SK-N-SH (cell line): ENCODE measurements around the gene EEFSEC. TPM values are rescaled to one million over a fixed set of nuclear protein-coding genes. Genes with fewer than 3 reads are reported as not detected.

ENCODE experiments used
- CTCF ChIA-PET: fragments of 300-600, 350-600 bp; formaldehyde crosslinking; extraction: SDS; loops from one replicate; lab custom pipeline; 2021; lab: Yijun Ruan, JAX
- POLR2A ChIA-PET: fragments of 350-600 bp; sonication (Branson Sonifier 250); formaldehyde crosslinking; extraction: SDS; loops from one replicate; lab custom pipeline; 2020; ENCODE audit warnings: antibody characterized with exemption, inconsistent platforms; lab: Yijun Ruan, JAX
- DNase-seq: peaks from one replicate; pipeline ENCODE4 v3.0.0; 2012
- H2AFZ ChIP-seq: fragments of 200-600 bp; sonication (generic); 2 replicates; pipeline ENCODE4 v1.8.1; 2016; ENCODE audit warnings: antibody characterized with exemption, mild to moderate bottlenecking, low read depth
- H3F3A ChIP-seq: fragments of 200-600 bp; sonication (generic); replicated peaks from 2 replicates; pipeline ENCODE3; 2016; ENCODE audit warnings: antibody characterized with exemption, mild to moderate bottlenecking; ENCODE audit not compliant: insufficient read depth
- H3K27ac ChIP-seq, 2 experiments: fragments of 200-500 bp in 1 of 2; fragments of 200-600 bp in 1 of 2; sonication (Bioruptor generic) in 1 of 2; sonication (generic), shearing (Covaris generic) in 1 of 2; 2 replicates each; pipeline versions ENCODE4 v1.5.1 to v1.6.1; 2014 to 2016; ENCODE audit warnings: low read depth in 2 of 2, inconsistent platforms in 1 of 2, low read length in 1 of 2, mild to moderate bottlenecking in 1 of 2, mixed read lengths in 1 of 2
- H3K27me3 ChIP-seq: fragments of 200-600 bp; sonication (generic), shearing (Covaris generic); 2 replicates; pipeline ENCODE4 v1.6.1; 2016; ENCODE audit warnings: mixed run types; ENCODE audit not compliant: insufficient read depth
- H3K36me3 ChIP-seq, 2 experiments: fragments of 200-500 bp in 1 of 2; fragments of 200-600 bp in 1 of 2; sonication (Bioruptor generic) in 1 of 2; sonication (generic) in 1 of 2; replicated peaks in 1 of 2; 2 replicates each; pipeline versions ENCODE3 to v1.5.1; 2014 to 2016; ENCODE audit warnings: low read length in 1 of 2, mild to moderate bottlenecking in 1 of 2; ENCODE audit not compliant: insufficient read depth in 2 of 2, control insufficient read depth in 1 of 2
- H3K4me1 ChIP-seq, 2 experiments: fragments of 200-500 bp in 1 of 2; fragments of 200-600 bp in 1 of 2; sonication (Bioruptor generic) in 1 of 2; sonication (generic), shearing (Covaris generic) in 1 of 2; 2 replicates each; pipeline versions ENCODE4 v1.5.1 to v1.6.1; 2014 to 2016; ENCODE audit warnings: low read depth in 1 of 2, low read length in 1 of 2, mixed run types in 1 of 2; ENCODE audit not compliant: insufficient read depth in 2 of 2, control insufficient read depth in 1 of 2
- H3K4me2 ChIP-seq: fragments of 200-600 bp; sonication (generic), shearing (Covaris generic); 2 replicates; pipeline ENCODE4 v1.6.1; 2017; ENCODE audit warnings: mixed run types
- H3K4me3 ChIP-seq, 2 experiments: fragments of 200-500 bp in 1 of 2; fragments of 200-600 bp in 1 of 2; sonication (Bioruptor generic) in 1 of 2; sonication (generic), shearing (Covaris generic) in 1 of 2; 2 replicates each; pipeline versions ENCODE4 v1.5.1 to v1.8.1; 2014 to 2016; ENCODE audit warnings: low read depth in 2 of 2, inconsistent platforms in 1 of 2, low read length in 1 of 2, mild to moderate bottlenecking in 1 of 2, mixed read lengths in 1 of 2, moderate library complexity in 1 of 2
- H3K79me2 ChIP-seq: fragments of 200-600 bp; sonication (generic); 2 replicates; pipeline ENCODE4 v1.8.1; 2017; ENCODE audit warnings: mild to moderate bottlenecking; ENCODE audit not compliant: insufficient read depth
- H3K9ac ChIP-seq: fragments of 200-600 bp; sonication (generic); 2 replicates; pipeline ENCODE4 v1.6.1; 2017; ENCODE audit warnings: mixed run types
- H3K9me2 ChIP-seq: fragments of 200-600 bp; sonication (generic); 2 replicates; pipeline ENCODE4 v1.6.1; 2017; ENCODE audit warnings: mixed run types
- H3K9me3 ChIP-seq: fragments of 200-600 bp; sonication (generic); 2 replicates; pipeline ENCODE4 v1.6.1; 2017; ENCODE audit warnings: mixed run types, mild to moderate bottlenecking, moderate library complexity
- H4K20me1 ChIP-seq: fragments of 200-600 bp; sonication (generic); 2 replicates; pipeline ENCODE4 v1.6.1; 2017; ENCODE audit warnings: mild to moderate bottlenecking, mixed run types; ENCODE audit not compliant: insufficient read depth
- ELF1 ChIP-seq: IDR thresholded peaks from 2 replicates; pipeline ENCODE4 v1.4.0; 2012
- EP300 ChIP-seq, 2 experiments: IDR thresholded peaks; 2 replicates each; pipeline versions ENCODE4 v1.4.0 to v1.6.1; 2012; ENCODE audit warnings: borderline replicate concordance in 1 of 2, low read depth in 1 of 2, low read length in 1 of 2
- JUND ChIP-seq: IDR thresholded peaks from 2 replicates; pipeline ENCODE4 v1.4.0; 2012
- MAX ChIP-seq: IDR thresholded peaks from 2 replicates; pipeline ENCODE4 v1.4.0; 2012; ENCODE audit warnings: low read depth
- MEF2A ChIP-seq: IDR thresholded peaks from 2 replicates; pipeline ENCODE4 v1.4.0; 2012; ENCODE audit warnings: low read depth, borderline replicate concordance
- NFIC ChIP-seq: IDR thresholded peaks from 2 replicates; pipeline ENCODE4 v1.4.0; 2012; ENCODE audit warnings: borderline replicate concordance
- POLR2AphosphoS5 ChIP-seq: IDR thresholded peaks from 2 replicates; pipeline ENCODE4 v1.6.1; 2012; ENCODE audit warnings: low read depth, low read length
- RFX5 ChIP-seq: IDR thresholded peaks from 2 replicates; pipeline ENCODE4 v1.6.1; 2012; ENCODE audit warnings: mild to moderate bottlenecking, improper control_type of control experiment, low read length
- SMC3 ChIP-seq: IDR thresholded peaks from 2 replicates; pipeline ENCODE4 v1.6.1; 2012; ENCODE audit warnings: low read depth, low read length, improper control_type of control experiment
- TEAD4 ChIP-seq: IDR thresholded peaks from 2 replicates; pipeline ENCODE4 v1.4.0; 2012; ENCODE audit warnings: mild to moderate bottlenecking, borderline replicate concordance; ENCODE audit not compliant: insufficient read depth
- ZBTB33 ChIP-seq: IDR thresholded peaks from 2 replicates; pipeline ENCODE4 v1.4.0; 2012; ENCODE audit warnings: low read depth, borderline replicate concordance
- WGBS: methylation state at CpG from one replicate; pipeline ENCODE4 v1.1.6; 2017; ENCODE audit warnings: low lambda C conversion rate; 5-methylcytosine and 5-hydroxymethylcytosine counted together
- polyA plus RNA-seq, 3 experiments: library from polyadenylated mRNA; depleted of rRNA; stranded (reverse); fragments of >200 nt; gene quantifications; 2 replicates each; pipeline ENCODE4 v1.2.3, GENCODE V29; 2012
- TF ChIP-seq, protein P1 (sequence below): IDR thresholded peaks from 2 replicates; pipeline ENCODE4 v1.6.1; 2012; ENCODE audit warnings: mild to moderate bottlenecking, low read depth, low read length, moderate library complexity

EEFSEC gene
- polyA plus RNA-seq, 1 of the 3 experiments (the other 2 are of a cell fraction), result 12.4 TPM

DNA sequence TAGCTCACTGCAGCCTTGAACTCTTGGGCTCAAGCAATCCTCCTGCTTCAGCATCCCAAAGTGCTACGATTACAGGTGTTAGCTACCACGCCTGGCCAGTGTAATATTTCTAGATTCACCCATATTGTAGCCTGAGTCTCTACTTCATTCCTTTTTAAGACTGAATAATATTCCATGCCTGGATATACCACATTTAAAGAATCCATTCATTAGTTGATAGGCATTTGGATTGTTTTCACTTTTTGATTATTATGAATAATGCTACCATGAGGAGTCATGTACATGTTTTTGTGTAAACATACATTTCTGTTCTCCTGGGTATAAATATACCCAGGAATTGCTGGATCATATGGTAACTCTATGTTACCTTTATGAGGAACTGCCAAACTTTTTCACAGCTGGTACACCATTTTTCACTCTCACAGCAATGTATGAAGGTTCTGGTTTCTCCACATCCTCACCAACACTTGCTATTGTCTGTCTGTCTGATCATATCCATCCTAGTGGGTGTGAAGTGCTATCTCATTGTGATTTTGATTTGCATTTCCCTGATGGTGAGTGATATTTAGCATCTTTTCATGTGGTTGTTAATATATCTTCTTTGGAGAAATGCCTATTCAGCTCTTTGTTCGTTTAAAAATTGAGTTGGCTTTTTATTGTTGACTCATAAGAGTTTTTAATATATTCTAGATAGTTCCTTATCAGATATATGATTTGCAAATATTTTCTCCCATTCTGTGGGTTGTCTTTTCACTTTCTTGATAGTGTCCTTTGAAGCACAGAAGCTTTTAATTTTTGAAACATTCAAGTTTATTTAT lies 32.6 kb downstream of the EEFSEC start:
- no peak overlapping the region for H3K4me3 ChIP-seq
- H3K4me2 ChIP-seq, result no peak overlapping the region
- no peak for TF ChIP-seq ELF1
- TF ChIP-seq TEAD4, result no peak
- no peak for TF ChIP-seq MAX
- TF ChIP-seq EP300 (IDR thresholded peaks at IDR 0.05; ENCODE audit: borderline replicate concordance in 1 of 2, low read depth in 1 of 2, low read length in 1 of 2), result no peak
- TF ChIP-seq SMC3, result no peak
- no peak for TF ChIP-seq MEF2A
- TF ChIP-seq JUND, result no peak
- TF ChIP-seq NFIC, result no peak
- TF ChIP-seq, all 33 proteins: peak for 0
- Histone ChIP-seq H2AFZ (no peak overlapping the region), H3K79me2 (no peaks in the 10 kb centered on the region; the same call in 1 of the 2 replicates), H3K9me2 (no peaks in the 10 kb centered on the region), H3K9me3 (no peaks in the 10 kb centered on the region), H3K9ac (no peak overlapping the region), H3F3A (no peaks in the 10 kb centered on the region), H4K20me1 (no peaks in the 10 kb centered on the region), H3K27me3 (no peaks in the 10 kb centered on the region), H3K36me3 (no peaks in the 10 kb centered on the region), H3K4me1 (peaks cover 0 to 14% of the 10 kb centered on the region in 2 experiments; a peak in 2 of 4 replicates), H3K27ac (no peak overlapping the region)
- ChIA-PET CTCF (interaction anchor here (0.6 to 1.5 kb wide), 4 partner anchors 9 to 93 kb away, joined by 3 read pairs; no protein-coding TSS in a partner anchor), POLR2A (no interaction called here)
- no peak for DNase-seq
- WGBS, result 83% methylated on average over 3 of the region's 3 CpGs

- WGBS, result 94% methylated on average over 1 of the region's 1 CpG
- H3K27me3 ChIP-seq, result no peaks in the 10 kb centered on the region
- H3K4me1 ChIP-seq, result peaks cover 0 to 9% of the 10 kb centered on the region in 2 experiments; a peak in 2 of 4 replicates
- H3K4me3 ChIP-seq, result no peak overlapping the region
- H4K20me1 ChIP-seq, result no peaks in the 10 kb centered on the region
- H3F3A ChIP-seq, result no peaks in the 10 kb centered on the region
- H2AFZ ChIP-seq, result no peak overlapping the region
- no peak overlapping the region for H3K9ac ChIP-seq
- no peak overlapping the region for H3K4me2 ChIP-seq
- TF ChIP-seq RFX5 (no peak), POLR2AphosphoS5 (no peak), ZBTB33 (no peak)
- TF ChIP-seq, protein P1, sequence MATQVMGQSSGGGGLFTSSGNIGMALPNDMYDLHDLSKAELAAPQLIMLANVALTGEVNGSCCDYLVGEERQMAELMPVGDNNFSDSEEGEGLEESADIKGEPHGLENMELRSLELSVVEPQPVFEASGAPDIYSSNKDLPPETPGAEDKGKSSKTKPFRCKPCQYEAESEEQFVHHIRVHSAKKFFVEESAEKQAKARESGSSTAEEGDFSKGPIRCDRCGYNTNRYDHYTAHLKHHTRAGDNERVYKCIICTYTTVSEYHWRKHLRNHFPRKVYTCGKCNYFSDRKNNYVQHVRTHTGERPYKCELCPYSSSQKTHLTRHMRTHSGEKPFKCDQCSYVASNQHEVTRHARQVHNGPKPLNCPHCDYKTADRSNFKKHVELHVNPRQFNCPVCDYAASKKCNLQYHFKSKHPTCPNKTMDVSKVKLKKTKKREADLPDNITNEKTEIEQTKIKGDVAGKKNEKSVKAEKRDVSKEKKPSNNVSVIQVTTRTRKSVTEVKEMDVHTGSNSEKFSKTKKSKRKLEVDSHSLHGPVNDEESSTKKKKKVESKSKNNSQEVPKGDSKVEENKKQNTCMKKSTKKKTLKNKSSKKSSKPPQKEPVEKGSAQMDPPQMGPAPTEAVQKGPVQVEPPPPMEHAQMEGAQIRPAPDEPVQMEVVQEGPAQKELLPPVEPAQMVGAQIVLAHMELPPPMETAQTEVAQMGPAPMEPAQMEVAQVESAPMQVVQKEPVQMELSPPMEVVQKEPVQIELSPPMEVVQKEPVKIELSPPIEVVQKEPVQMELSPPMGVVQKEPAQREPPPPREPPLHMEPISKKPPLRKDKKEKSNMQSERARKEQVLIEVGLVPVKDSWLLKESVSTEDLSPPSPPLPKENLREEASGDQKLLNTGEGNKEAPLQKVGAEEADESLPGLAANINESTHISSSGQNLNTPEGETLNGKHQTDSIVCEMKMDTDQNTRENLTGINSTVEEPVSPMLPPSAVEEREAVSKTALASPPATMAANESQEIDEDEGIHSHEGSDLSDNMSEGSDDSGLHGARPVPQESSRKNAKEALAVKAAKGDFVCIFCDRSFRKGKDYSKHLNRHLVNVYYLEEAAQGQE, result no peak
- H3K9me2 ChIP-seq, result no peaks in the 10 kb centered on the region
- CTCF ChIA-PET, result no interaction called here
- POLR2A ChIA-PET, result no interaction called here
- H3K79me2 ChIP-seq, result no peaks in the 10 kb centered on the region; the same call in 1 of the 2 replicates
- no peak for DNase-seq
- H3K27ac ChIP-seq, result no peak overlapping the region
- no peaks in the 10 kb centered on the region for H3K9me3 ChIP-seq
- H3K36me3 ChIP-seq, result no peaks in the 10 kb centered on the region
These were observed 34.2 kb downstream of the EEFSEC start for GRCh38 chr3:128187495-128187894.
